HG02763 (cell line): ENCODE measurements around the gene TXK.
A peak's percentile ranks its signal among the peaks of the same experiment; 100 is the strongest.

Source experiments
- ATAC-seq: cut with Tn5 transposase; IDR thresholded peaks from one replicate; pipeline ENCODE4 v1.9.1; 2021; ENCODE audit warnings: mild to moderate bottlenecking, moderate library complexity; ENCODE audit not compliant: unreplicated experiment

TXK gene

DNA sequence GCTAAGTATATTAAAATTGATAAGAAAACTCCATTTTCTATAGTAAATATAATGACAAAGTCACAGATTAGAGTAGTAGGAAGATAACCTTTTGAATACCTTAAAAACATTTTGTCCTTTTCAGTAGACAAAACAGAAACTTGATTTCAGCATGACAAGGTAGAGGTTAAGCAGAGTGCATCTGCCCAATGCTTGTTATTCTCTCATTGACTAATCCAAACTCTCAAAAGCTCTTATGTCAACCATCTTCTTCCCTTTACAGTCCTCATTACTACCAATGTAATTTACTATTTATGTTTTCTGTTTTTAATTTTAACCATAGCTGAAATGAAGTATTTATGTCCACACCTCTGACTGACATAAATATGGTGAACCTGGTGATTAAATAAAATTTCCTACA, 106.4 kb downstream of the TXK start:
- peak; percentile 50 for ATAC-seq

- ATAC-seq: no peak
Measured at GRCh38 chr4:48025005-48025404, 109.0 kb downstream of the TXK start.

DNA sequence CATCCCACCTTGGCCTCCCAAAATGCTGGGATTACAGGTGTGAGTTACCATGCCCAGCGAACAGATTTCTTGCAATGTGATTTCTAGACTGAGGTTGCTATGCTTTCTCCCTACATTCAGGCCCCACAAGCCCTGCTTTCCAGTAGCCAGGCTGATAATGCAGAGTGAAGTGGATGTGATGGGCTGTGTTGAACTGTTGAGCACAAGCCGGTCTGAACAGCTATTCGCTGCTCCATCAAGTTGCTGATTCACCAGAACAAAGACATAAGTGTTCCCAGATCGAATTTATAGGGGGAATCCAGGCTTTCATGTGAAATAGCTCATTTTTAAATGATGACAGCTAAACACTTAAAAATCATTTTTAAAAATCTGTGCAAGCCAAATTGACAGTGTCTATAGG, 109.5 kb downstream of the TXK start:
- ATAC-seq: no peak

DNA sequence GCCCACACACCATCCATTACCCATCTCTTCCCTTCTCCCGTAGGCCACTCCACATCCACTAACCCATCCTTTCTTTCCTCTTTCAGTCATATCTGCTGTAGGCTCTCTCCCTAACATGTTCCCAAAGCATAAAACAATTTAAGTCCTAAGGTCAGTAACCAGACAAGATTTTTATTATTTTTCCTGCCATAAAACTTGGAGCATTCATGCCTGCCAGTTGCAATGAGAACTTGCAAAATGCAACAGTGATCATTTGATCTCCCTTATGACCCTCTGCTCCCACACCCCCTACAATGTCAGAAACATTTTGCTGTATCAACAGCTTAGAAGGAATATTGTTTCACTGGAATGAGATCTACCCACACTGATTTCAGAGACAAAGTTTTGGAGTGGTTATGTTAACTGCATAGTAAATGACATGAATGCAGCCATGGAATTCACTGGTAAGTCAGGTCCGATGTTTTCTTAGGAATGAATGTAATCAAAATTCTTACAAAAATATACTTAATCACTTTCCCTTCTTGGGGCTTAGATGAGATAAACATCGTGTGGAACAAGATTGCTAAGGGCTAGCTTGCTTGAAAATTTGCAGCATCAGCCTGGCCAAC, 111.8 kb downstream of the TXK start:
- no peak for ATAC-seq

DNA sequence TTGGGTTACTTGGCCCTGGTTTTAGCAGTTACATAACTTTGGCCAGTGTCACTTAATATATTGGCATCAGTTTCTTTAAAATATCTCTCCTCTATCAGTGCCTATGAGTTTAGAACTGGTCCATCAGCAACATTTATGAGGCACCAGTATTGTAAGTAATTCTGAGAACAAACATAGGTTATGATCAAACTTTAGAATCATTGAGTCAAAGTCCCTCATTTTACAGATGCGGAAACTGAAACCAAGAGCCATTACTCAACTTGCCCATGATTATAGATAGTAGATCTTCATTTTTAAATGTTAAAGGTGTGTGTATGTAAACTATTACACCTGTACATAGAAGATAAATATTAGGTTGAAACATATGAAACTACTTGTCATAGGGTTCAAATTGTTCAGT, 113.0 kb downstream of the TXK start:
- no peak for ATAC-seq

GRCh38 chr4:48018112-48018511, 115.9 kb downstream of the TXK start:
- no peak for ATAC-seq

DNA sequence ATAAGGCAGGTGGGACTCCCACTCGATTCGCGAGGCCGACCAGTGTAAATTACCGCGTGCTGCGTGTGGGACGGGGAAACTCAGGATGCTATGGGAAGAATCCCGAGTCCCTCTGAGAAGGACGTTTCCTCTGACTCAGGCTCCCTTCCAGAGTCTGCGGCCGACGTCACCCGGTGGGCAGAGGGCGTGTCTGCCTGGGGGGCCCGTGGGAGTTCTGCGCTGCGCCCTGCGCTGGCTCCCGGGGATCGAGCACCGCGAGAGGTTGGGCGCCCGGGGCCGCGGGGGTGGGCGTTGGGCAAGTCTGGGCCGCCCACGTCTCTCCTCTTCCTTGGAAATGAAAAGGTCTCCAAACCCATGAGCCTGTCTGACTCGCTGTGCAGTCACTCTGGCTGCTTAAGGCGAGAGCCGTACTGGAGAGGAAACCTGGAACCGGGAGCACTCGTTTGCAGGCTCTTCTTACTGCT, 116.9 kb downstream of the TXK start:
- no peak for ATAC-seq
